HG03342 (cell line): ENCODE results near the gene GATAD2A.

Source experiments
- ATAC-seq: cut with Tn5 transposase; IDR thresholded peaks from one replicate; pipeline ENCODE4 v1.9.1; 2021; ENCODE audit warnings: mild to moderate bottlenecking, moderate library complexity; ENCODE audit not compliant: unreplicated experiment

GATAD2A gene

GRCh38 chr19:19505669-19506326 is 100.3 kb downstream of the GATAD2A start:
- no peak for ATAC-seq

GRCh38 chr19:19506592-19506991 is 101.1 kb downstream of the GATAD2A start:
- ATAC-seq = no peak

DNA sequence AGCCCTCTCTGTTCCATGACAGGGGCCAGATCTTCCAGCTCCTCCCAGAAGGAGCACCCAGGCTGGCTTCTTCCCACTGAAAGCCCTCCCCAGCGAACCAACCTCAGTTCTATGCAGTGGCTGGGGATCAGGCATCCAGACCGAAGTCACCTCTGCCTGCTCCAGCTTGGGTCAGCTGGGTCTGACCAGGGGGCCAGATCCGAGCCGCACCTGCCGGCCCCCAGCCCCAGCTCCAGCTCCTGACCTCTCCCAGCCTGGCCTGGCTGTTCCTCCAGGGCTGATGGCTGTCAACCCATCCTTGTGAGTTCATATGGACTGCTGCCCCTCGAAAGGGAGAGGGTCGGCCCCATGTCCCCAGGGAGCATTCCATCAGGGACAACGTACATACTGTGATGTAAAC is 101.9 kb downstream of the GATAD2A start:
- ATAC-seq = no peak

DNA sequence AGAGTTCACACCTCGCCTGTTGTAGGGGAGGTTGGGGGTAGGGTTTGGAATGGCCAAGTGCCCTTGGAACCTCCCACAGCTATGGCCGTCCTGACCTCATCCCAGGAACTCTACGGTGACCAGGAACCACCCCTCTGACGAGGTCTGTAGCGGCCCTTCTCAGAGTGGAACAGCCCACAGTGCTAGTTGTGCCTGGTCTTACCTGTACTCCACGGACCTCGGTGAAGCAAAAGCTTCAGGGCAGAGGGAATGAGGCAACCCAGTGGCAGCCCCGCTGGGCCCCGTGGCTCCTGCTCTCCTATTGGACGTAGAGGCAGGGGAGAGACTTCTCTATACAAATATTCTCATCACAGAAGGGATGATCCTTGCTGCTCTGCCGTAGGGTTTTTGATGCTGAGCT is 102.7 kb downstream of the GATAD2A start:
- ATAC-seq = no peak

DNA sequence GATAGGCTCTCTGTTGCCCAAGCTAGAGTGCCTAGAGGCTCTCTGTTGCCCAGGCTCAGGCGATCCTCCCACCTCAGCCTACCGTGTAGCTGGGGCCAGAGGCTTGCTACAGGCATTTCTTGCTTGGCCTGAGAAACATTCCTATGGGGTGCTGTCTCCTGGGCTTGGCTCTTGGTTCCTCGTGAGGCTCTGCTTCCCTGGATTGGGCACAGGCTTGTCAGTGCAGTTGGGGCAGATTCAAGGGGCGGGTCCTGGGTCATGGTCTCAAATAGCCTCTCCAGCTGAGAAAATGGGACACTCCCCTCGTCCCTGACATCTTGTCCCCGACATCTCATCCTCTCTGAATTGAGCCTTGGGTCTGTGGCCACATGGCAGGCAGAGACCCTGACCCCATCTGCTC is 105.0 kb downstream of the GATAD2A start:
- ATAC-seq = no peak

- no peak for ATAC-seq
Observed at GRCh38 chr19:19513682-19514081, 108.2 kb downstream of the GATAD2A start.

DNA sequence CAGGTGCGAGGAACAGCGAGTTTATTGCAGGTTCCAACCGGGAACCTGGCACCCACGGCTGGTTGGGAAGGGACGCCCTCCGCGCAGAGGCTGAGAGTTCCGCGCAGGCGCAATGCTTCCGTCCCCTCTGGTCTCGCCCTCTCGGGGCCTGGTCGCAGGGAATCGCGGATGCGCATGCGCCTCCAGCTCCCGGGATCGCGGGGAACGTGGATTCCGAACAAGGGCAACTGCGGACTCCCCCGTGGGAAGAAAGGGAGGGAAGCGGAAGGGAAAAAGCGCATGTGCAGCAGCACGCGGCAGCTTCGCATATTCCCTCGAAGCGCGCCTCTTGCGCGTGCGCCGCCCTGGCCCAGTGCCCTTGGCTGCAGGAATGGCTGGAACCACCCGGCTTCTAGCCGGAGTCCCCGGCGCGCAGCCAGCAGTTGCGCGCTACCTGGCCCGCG is 108.8 kb downstream of the GATAD2A start:
- no peak for ATAC-seq

DNA sequence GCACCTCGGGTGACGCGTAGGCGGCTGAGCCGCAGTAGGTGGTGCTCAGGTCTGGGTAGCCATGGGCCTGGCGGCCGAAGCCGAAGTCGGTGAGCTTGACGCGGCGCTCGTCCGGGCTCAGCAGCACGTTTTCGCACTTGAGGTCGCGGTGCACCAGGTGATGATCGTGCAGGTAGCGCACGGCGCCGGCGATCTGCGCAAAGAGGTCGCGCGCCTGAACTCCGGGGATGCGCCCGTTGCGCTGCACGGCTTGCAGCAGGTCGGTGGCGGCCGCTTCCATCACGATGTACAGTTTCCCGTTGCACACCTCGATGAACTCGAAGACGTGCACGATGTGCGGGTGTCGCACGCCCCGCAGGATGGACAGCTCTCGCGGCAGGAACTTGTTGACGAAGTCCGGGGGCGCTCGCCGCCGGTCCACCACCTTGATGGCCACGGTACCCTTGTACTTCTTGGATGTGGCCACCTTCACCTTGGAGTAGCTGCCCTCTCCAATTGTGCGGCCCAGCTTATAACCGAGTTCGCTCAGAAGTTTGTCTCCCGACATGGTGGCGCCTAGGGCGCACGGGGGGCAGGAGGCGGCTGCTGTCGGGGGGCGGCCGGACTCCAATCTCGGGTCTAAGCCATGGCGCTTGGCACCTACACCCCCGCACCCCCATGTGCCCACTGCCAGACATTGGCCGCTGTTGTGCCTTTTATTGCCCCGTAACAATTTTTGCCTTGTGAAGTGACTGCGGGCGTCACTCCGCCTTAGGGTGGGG is 109.6 kb downstream of the GATAD2A start, which contains the start of gene TSSK6:
TSS of gene TSSK6 (minus strand) at position 668 of the 761 bp plus-strand sequence. CDS start at position 547, 121 bp downstream.
- ATAC-seq = no peak

DNA sequence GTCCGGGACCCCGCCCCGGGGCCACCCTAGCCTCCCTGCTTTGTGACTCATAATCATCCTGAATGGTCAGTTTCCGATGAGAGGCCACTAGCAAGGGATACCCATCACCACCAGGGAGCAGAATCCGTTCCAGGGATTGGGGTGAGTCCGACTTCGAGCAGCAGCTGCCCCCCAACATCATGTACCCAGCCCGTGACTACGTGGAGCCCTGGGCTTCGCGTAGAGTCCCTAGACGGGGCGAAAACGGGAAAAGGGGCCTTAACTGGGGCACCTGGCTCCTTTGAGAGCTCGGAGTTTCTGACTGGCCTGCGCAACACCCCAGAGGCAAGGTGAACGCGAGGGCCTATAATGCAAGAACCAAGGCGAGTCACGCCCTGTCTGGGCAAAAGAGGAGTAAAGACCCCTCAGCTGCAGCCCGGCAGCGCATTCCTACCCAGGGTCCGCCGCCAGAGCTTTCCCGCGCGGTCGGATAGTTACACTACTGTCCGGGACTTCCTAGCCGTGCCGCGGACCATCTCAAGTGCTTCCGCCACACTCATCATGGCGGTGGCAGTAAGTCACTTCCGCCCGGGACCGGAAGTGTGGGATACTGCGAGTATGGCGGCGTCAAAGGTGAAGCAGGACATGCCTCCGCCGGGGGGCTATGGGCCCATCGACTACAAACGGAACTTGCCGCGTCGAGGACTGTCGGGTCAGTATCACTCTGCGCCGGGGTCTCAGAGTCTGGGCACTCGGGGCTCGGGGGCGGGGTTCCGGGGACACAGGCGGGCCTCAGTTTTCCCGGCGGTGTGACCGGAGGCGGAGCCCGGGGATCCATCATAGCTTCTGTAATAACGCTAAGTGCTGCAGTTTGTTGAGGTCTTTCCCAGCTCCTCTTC is 110.4 kb downstream of the GATAD2A start, which contains the start of gene NDUFA13:
TSS of gene NDUFA13 (plus strand) at position 584 of the 878 bp plus-strand sequence. CDS start at position 598, 14 bp downstream.
- peak; percentile 80 for ATAC-seq

GRCh38 chr19:19517235-19517619 is 111.8 kb downstream of the GATAD2A start:
- ATAC-seq = no peak

DNA sequence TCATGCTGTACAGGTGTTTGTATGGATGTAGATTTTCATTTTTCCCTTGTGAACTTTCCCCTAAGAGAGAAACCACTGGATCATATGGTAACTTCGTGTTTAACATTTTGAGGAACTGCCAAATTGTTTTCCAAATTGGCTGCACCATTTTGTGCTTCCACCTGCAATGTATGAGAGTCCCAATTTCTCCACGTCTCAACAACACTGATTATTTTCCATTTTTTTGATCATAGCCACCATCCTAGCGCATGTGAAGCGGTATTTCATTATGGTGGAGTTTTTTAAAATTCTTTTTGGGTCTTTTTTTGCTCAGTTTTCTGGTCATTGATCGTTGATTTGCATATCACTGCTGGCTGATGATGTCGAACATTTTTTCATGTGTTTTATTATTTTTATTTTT is 115.5 kb downstream of the GATAD2A start:
- no peak for ATAC-seq

DNA sequence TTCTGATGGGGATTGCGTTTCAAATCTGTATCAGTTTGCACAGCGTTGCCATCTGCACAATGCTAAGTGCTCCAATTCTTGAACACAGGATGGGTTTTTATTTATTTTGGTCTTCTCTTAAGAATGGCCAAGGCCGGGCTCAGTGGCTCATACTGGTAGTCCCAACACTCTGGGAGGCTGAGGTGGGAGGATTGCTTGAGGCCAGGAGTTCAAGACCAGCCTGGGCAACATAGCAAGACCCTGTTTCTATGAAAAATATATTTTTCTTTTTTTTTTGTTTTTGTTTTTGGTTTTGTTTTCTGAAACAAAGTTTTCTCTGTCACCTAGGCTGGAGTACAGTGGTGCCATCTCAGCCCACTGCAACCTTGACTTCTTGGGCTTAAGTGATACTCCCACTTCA is 117.7 kb downstream of the GATAD2A start:
- ATAC-seq = no peak

DNA sequence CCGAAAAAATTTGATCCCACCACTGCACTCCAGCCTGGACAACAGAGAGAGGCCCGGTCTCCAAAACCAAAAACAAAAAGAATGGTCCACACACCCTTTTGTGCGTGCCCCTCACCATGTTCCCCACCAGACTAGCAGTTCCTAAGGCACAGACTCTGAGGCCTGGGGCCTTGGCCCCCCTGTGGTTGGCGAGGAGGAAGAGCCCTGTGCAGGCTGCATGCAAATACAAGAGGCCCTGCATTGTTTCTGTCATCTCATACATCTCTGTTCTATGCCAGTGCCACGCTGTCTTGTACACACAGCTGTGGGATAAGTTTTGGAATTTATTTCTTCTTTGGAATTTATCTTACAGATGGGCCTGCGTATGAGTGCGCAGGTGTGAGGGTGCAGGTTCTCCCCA is 118.6 kb downstream of the GATAD2A start:
- no peak for ATAC-seq

GRCh38 chr19:19525611-19526380 is 120.3 kb downstream of the GATAD2A start:
- no peak for ATAC-seq

DNA sequence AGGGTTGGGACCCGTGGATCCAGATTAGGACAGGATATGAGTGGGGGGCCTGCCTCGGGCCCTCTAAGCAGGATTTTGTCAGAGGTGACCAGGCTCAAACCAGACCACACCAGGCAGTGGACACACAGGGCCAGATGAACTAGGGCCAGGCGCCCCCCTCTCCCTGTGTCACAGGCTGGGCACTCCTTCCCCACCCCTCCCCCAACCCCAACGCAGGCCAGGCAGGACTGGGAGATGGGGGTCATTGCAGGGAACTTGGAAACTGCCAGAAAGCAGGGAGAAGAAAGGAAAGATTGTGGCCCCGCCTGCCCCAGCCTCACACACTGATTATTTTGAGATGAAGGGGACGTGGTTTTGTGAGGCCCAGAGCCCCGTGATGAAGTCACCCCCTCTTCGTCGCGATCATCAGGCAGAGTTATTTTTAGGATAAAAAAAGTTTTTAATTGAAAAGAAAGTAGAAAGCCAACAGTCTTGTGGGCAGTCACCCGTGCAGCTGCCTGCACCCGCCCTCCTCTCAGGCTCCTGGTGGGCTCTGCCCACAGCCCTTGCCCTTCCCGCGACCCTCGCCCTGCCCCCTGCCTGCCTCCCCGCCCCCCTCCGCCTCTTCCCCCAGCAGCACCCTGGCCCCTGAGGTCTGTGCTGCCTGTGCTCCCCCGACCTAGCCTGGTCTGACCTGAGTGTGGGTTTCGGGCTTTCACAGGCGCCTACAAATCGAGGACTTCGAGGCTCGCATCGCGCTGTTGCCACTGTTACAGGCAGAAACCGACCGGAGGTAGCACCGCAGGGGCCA is 121.3 kb downstream of the GATAD2A start:
- ATAC-seq = no peak

GRCh38 chr19:19527371-19527656 is 121.8 kb downstream of the GATAD2A start:
- ATAC-seq = no peak

- no peak for ATAC-seq
Observed at GRCh38 chr19:19527674-19528625, 122.5 kb downstream of the GATAD2A start.

- no peak for ATAC-seq
Observed at GRCh38 chr19:19528721-19529490, 123.4 kb downstream of the GATAD2A start, which contains the start of gene YJEFN3. Gene YJEFN3 (plus strand): TSS chr19:19528911. CDS start chr19:19528933, 22 bp downstream.
